RWPE1 (cell line): ENCODE measurements around the gene ABCA6.

ENCODE experiments used
- CTCF ChIA-PET: fragments of 350-600 bp; sonication (Branson Sonifier 250); formaldehyde crosslinking; extraction: SDS; loops from one replicate; lab custom pipeline; 2021; lab: Yijun Ruan, JAX
- POLR2A ChIA-PET: fragments of 400-600 bp; formaldehyde crosslinking; extraction: SDS; loops from one replicate; lab custom pipeline; 2020; ENCODE audit warnings: antibody characterized with exemption; ENCODE audit not compliant: low non-redundant PET; lab: Yijun Ruan, JAX
- DNase-seq: peaks from one replicate; pipeline ENCODE4 v3.0.0; 2012; ENCODE audit warnings: low spot score
- H3K27ac ChIP-seq: fragments of 450-650 bp; 2 replicates; pipeline ENCODE4 v1.5.1; 2017
- TF ChIP-seq, protein P1 (sequence below): fragments of 450-650 bp; conservative IDR thresholded peaks from 2 replicates; pipeline ENCODE4 v1.5.1; 2017; ENCODE audit warnings: low read depth, mild to moderate bottlenecking

The ABCA6 gene

DNA sequence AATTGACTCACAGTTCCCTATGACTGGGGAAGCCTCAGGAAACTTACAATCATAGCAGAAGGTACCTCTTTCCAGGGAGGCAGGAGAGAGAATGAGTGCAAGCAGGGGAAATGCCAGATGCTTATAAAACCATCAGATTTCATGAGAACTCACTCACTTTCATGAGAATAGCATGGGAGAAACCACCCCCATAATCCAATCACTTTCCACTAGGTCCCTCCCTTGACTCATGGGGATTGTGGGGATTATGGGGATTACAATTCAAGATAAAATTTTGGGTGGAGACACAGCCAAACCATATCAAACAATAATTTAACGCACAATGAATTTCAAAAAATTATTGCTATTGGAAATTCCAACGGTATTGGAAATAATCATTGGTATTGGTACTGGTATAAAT lies 96.0 kb downstream of the ABCA6 start:
- DNase-seq, result no peak
- TF ChIP-seq, protein P1, sequence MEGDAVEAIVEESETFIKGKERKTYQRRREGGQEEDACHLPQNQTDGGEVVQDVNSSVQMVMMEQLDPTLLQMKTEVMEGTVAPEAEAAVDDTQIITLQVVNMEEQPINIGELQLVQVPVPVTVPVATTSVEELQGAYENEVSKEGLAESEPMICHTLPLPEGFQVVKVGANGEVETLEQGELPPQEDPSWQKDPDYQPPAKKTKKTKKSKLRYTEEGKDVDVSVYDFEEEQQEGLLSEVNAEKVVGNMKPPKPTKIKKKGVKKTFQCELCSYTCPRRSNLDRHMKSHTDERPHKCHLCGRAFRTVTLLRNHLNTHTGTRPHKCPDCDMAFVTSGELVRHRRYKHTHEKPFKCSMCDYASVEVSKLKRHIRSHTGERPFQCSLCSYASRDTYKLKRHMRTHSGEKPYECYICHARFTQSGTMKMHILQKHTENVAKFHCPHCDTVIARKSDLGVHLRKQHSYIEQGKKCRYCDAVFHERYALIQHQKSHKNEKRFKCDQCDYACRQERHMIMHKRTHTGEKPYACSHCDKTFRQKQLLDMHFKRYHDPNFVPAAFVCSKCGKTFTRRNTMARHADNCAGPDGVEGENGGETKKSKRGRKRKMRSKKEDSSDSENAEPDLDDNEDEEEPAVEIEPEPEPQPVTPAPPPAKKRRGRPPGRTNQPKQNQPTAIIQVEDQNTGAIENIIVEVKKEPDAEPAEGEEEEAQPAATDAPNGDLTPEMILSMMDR, result no peak
- POLR2A ChIA-PET, result no interaction called here
- CTCF ChIA-PET, result no interaction called here
- H3K27ac ChIP-seq, result no peak overlapping the region

DNA sequence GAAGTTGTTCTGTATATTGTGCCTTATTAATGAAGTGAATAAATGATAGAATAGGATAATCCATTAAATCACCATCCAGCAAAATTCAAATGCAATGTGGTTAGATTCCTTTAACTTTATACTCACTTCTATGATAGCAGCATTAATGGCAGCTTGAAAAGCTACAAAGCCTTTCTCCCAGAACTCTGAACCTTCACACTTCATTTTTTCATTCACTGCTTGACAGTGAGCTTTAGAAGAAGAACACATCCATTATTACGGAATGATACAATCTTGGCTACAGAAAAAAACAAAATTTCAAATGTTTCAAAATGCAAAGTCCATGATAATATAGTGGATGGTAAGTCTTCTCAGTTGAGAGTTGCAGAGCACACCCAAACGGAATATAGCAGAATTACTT lies 97.3 kb downstream of the ABCA6 start:
- ChIA-PET POLR2A (no interaction called here), CTCF (no interaction called here)
- no peak for DNase-seq
- TF ChIP-seq, protein P1, result no peak
- H3K27ac ChIP-seq, result no peak overlapping the region

DNA sequence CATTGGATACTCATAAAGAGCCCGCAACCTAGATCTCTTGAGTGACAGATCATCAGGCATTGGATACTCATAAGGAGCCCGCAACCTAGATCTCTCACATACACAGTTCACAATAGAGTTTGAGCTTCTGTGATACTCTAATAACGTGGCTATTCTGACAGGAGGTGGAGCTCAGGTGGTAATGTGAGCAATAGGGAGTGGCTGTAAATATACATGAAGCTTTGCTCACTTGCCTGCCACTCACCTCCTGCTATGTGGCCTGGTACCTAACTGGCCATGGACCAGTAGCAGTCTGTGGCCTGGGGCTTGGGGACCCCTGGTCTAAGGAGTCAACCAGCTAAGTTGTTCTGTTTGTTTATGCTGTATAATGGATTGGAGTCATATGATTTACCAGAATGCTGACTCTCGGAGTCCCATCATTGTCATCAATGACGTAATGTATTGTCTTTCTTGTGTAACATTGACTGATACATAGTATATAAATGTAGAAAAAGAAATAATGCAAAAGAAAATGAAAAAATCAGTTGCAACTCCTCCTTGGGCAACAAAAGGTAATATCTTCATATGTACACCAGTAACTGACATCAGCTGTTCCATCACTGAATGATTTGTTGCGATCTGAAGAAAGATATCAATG lies 98.5 kb downstream of the ABCA6 start:
- DNase-seq, result no peak
- POLR2A ChIA-PET, result no interaction called here
- TF ChIP-seq, protein P1, result no peak
- H3K27ac ChIP-seq, result no peak overlapping the region
- CTCF ChIA-PET, result interaction anchor here (0.5 to 0.6 kb wide), 2 partner anchors 547 to 1219 kb away, joined by 3 read pairs; no protein-coding TSS in a partner anchor

DNA sequence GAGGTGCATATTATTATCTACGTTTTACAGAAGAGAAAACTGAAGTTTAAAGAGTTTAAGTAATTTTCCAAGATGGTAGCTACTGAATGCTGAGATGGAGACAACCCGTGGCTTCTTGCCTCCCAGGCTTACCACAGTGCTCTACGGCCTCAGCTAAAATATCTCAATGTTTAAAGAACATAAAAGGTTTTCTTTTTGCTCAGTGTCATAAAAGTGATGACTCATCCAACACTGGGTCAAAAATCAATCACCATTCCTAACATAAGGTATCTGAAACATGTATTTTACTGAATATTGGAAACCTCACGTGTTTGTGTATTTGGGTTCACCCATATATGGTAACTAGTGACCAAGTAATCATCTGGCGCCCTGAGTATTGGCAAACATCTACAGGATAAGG lies 99.4 kb downstream of the ABCA6 start:
- TF ChIP-seq, protein P1, result no peak
- DNase-seq, result no peak
- CTCF ChIA-PET, result no interaction called here
- POLR2A ChIA-PET, result no interaction called here
- no peak overlapping the region for H3K27ac ChIP-seq

DNA sequence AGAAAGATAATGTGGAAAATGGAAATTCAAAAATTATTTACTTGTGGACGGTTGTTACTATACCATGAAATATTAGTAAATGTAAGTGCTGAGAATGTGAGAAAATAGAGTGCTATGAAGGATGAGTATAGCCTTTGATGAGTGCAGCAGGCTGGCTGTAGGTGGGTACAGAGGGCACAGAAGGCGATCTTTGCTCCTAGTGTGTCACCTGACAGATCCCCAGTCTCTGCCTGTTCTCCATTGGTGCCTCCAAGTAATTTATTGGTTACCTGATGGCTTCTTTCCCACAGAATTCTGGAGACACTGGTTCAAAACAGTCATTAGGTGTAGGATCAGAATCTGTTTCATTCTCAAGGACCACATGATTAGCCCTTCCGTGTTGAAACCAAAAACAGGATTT lies 109.9 kb downstream of the ABCA6 start:
- no peak overlapping the region for H3K27ac ChIP-seq
- ChIA-PET POLR2A (no interaction called here), CTCF (no interaction called here)
- DNase-seq, result no peak
- TF ChIP-seq, protein P1, result no peak

DNA sequence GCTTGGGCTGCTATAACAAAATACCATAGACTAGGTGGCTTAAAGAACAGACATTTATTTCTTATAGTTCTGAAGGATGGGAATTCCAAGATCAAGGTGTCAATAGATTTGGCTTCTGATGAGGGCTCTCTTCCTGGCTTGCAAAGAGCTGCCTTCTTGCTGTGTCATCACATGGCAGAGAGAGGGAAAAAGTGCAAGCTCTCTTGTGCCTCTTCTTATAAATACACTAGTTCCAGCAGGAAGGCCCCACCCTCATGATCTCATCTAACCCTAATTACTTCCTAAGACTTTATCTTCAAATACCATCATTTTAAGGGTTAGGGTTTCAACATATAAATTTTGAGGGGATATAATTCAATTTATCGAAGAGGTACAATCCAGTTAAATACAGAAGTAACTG lies 111.5 kb downstream of the ABCA6 start:
- ChIA-PET CTCF (no interaction called here), POLR2A (interaction anchor here (0.5 kb wide), 1 partner anchor 283 kb away, joined by 3 read pairs; no protein-coding TSS in a partner anchor)
- no peak for DNase-seq
- TF ChIP-seq, protein P1, result no peak
- no peak overlapping the region for H3K27ac ChIP-seq
